HS-27A (cell line): Measurements from ENCODE around the gene UBAP2L.

Source experiments
- DNase-seq: peaks from one replicate; pipeline ENCODE4 v3.0.0-alpha.2; 2012; ENCODE audit warnings: low read depth, missing footprints

UBAP2L gene, protein sequence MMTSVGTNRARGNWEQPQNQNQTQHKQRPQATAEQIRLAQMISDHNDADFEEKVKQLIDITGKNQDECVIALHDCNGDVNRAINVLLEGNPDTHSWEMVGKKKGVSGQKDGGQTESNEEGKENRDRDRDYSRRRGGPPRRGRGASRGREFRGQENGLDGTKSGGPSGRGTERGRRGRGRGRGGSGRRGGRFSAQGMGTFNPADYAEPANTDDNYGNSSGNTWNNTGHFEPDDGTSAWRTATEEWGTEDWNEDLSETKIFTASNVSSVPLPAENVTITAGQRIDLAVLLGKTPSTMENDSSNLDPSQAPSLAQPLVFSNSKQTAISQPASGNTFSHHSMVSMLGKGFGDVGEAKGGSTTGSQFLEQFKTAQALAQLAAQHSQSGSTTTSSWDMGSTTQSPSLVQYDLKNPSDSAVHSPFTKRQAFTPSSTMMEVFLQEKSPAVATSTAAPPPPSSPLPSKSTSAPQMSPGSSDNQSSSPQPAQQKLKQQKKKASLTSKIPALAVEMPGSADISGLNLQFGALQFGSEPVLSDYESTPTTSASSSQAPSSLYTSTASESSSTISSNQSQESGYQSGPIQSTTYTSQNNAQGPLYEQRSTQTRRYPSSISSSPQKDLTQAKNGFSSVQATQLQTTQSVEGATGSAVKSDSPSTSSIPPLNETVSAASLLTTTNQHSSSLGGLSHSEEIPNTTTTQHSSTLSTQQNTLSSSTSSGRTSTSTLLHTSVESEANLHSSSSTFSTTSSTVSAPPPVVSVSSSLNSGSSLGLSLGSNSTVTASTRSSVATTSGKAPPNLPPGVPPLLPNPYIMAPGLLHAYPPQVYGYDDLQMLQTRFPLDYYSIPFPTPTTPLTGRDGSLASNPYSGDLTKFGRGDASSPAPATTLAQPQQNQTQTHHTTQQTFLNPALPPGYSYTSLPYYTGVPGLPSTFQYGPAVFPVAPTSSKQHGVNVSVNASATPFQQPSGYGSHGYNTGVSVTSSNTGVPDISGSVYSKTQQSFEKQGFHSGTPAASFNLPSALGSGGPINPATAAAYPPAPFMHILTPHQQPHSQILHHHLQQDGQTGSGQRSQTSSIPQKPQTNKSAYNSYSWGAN

DNA sequence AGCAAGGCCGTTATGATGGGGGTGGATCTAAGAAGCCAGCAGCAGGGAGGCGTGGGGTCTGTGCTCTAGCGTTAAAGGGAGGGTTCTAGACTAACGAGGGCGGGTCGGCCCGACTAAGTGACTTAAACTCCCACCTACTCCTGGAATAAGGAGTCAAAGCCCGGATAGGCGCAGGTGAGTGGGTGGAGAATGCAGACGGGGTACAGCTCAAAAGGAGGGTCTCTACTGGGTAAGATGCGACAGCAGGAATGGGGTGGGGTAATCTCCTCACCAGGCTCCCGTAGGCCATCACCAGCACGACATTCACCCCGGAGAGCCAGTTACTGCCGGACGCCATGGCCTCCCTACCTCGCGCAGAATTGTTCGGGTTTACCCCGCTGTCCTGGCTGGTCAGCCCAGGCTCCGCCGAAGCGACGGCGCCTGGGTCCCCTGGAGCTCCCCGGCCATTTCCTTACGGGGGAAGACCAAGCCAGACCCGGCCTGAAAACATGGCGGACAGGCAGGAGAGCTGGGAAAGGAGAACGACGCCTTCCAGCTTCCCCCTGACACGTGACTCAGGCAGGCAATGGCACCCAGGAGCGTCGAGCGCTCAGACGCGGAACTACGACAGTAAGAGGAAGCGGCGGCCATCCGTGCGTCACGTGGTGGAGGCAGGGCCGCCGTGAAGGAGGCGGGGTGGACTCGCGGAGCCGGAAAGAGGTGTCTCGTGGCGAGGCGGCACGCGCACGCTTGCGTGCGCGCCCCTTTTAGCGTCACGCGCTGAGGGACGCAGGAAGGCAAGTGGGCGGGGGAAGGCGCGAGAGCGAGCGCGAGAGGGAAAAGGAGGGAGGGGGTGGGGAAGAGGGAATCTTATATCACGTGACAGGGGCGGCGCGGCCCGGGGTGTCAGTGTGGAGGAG, at the start of gene UBAP2L:
UBAP2L (plus strand) TSS at position 885 of the 899 bp plus-strand sequence. CDS start 4,169 bp downstream, outside the sequence.
- peak; percentile 92 for DNase-seq

GRCh38 chr1:154171223-154171583, 49.6 kb upstream of the UBAP2L start:
- no peak for DNase-seq

GRCh38 chr1:154171880-154172279, 48.9 kb upstream of the UBAP2L start:
- DNase-seq, result no peak

GRCh38 chr1:154174654-154175053, 46.1 kb upstream of the UBAP2L start:
- no peak for DNase-seq

DNA sequence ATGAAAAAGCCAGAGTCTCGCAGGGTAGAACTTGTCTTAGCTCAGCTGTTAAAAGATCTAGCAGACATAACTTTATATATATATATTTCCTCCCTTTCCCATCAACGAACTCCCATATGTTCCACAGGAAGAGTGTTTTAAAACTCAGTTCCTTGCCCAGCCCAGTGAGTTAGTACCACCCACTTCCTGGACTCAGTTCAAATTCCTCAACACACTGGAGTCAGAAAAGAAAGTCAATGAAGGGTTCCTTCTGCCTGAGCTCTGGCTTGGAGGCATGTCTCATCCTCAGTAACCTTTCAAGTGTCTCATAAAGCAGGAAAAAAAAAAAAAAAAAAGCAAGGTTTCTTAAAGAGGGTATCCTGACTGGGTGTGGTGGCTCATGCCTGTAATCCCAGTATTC, 44.4 kb upstream of the UBAP2L start:
- no peak for DNase-seq

DNA sequence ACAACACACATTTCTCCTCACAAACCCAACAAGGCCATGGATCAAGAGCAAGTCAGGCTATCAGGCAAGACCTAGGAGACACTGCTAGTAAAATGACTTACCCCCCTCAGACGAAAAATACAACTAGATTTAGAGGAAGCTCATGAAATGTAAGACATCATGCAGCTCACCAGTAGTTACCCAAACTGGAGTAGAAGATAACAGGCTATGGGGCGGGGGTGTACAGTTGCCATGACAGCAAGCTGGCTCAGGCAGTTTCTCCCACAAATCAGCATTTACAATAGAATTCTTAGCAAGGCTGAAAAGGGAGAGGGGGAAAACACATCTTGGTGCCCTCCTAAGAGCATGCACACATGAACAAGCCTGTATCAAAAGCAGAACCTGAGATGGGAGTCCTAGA, 42.7 kb upstream of the UBAP2L start:
- DNase-seq, result no peak

DNA sequence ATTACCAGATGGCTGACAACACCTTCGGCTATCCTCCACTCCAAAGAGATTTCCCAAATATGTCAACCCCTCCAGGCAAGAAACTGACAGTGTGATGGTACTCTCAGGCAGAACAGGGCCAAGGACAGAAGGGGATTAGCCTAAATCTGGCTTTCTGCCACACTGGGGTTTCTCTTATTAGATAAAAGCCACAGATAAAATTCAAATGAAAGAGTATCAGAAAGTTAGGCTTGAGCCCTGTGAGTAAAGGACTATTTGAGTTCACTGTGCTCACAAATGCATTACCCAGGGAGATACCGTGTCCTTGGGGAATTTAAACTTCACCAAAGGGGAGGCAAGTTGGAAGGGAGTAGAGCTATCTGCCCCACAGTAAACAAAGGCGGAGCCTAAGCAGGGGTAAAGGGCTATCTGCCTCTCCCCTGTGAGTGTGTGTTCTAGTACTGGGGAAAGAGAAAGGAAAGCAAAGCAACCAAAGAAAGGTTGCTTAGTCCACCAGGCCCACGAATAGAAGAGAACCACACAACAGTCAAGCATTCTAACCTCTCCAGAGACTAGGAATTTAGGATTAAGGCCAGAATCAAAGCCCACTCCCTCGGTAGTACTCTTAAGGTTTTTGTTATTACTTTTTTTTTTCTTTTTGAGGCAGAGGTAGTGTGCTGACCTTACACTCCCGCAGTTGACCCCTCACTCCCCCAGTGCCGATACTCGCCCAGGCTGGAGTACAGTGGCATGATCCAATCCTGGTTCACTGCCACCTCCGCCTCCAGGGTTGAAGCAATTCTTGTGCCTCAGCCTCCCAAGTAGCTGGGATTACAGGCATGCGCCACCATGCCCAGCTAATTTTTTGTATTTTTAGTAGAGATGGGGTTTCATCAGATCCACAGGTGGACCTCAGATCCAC, 41.6 kb upstream of the UBAP2L start:
- DNase-seq, result no peak

- DNase-seq, result no peak
Observed at GRCh38 chr1:154179946-154180687, 40.6 kb upstream of the UBAP2L start.

GRCh38 chr1:154181944-154182343, 38.8 kb upstream of the UBAP2L start:
- no peak for DNase-seq

DNA sequence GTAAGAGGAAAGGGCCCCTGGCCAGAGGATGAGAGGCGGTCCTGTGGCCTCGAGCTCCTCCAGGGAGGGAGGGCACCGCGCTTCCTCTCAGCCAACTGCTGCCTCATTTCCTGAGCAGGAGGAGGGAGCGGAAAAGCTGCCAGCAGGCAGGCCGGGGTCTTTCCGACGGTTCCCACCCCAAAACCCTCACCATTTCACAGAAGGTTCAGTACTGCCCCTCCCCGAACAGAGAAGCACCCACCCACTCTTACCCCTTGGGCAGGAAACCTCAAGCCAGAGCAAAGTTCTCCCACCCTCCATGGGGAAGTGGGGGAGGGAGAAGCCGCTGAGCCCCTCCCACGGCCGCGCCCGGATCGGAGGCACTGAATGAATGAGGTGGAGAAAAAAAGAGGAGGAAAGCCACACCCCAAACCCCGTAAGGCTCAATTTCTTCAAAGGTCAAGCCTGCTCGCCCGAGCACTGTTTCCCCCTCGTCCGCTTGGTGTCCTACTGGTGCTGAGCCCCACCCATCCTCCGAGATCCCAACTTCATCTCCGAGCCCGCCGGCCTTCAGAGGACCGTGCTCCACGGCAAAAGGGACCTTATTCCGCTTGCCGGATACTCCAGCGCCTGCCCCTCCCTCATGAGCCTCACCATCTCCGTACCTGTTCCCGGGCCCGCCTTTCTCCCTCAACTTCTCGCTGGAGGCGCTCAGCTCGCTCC, 38.3 kb upstream of the UBAP2L start:
- DNase-seq, result no peak

GRCh38 chr1:154183046-154183915, 37.5 kb upstream of the UBAP2L start:
- DNase-seq, result peak; percentile 83

DNA sequence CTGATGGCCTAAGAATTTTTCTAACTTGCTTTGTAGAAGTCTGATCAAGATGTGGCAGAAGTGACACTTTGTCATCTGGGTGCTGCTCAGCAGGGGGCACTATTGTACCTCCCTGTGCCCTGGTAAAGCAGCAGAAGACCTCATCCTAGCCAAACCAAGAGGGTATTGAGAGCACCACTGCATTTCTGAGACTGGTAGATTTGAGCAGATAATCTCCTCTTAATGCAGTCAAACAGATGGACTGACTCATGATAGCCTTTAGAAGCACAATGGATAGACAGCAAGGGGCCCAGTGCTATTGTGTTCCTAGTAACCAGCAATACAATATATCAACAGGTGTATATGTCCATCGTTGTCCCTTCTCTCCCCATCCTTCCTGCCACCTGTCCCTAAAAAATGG, 34.6 kb upstream of the UBAP2L start:
- DNase-seq, result no peak

DNA sequence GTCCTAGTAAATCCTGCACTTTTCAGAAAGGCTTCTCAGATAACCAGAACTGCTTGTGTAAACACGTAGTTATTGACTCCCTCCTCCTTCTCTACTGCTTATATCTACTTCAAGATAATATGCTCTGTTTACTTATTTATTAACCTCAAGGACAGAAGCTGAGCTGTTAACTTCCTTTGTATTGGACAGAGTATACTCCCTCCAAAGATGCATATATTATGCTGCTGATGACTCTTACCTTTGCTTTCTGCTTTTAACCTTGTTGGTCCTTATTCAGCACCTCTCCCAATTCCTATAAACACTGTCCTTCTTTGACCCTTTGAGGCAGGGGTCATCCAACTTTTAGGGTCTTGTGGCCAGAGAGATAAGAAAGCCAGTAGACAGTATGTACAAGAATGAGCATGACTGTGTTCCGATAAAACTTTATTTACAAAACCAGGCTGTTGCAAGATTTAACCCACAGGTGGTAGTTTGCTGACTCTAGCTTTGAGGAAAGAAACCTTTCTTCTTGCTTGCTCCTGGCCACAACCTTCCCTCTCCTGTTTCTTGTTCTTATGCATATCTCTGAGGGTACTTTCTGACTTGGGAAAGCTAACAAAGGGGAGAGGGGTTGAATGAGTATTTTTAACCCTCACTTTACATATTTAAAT, 33.8 kb upstream of the UBAP2L start:
- DNase-seq, result no peak

GRCh38 chr1:154190550-154190949, 30.2 kb upstream of the UBAP2L start:
- DNase-seq, result no peak

DNA sequence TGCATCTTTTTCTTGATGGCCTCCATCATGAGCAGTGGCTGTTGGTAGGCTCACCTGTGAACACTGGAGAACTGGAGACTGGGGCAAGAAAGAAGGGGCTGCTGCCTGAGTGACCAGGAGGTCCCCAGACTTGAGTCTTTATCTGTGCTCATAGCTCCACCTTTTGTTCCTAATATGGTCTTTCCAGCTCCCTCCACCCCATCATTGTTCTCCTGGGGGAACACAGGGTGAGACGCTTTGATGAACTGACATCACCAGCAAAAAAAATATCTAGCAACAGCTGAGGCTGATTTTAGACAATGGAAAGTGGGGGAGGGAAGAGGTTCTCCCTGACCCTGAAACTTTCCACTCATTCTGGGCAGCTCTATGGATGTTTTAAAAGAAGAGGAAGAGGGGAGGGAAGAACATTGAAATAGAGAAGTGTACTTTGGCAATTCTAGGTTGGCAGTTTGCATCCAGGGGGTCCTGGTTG, 28.7 kb upstream of the UBAP2L start, which contains the start of gene TPM3:
TPM3 (minus strand) TSS at position 111 of the 472 bp plus-strand sequence; CDS start at position 29, 82 bp downstream.
- no peak for DNase-seq

GRCh38 chr1:154192476-154192875, 28.3 kb upstream of the UBAP2L start:
- no peak for DNase-seq

DNA sequence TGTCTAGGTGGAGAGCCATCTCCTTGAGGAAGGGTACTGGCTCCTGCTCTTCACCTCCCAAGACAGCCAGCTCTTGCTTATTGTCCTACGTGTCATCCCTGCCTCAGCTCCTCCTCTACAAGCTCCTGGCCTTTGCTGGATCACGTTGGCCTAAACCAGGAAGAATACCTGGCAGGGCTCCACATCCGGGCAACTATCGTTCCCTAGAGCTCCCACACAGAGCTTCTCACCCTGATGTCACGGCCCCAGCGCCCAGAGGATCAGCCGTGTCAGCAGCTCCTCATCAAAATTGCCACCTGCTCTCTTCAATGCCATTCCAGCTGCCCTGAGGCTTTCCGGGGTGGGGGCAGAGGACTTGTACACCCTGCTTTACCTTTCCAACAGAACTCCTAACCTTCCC, 26.9 kb upstream of the UBAP2L start:
- DNase-seq, result no peak
